ENCODE measurements around the gene SETD2.

- no peak for TF ChIP-seq CTCF (IDR thresholded peaks at IDR 0.05)
- TF ChIP-seq POLR2A (IDR thresholded peaks at IDR 0.05): no peak
These were observed 47.0 kb upstream of the SETD2 start for GRCh38 chr3:47210863-47211405.

Measured in lower leg skin (tissue), 3 donors.